GM12878 (cell line): ENCODE measurements around the gene TRIP12. TPM values are rescaled to one million over a fixed set of nuclear protein-coding genes. Genes with fewer than 3 reads are reported as not detected.

Source experiments
- BHLHE40 ChIP-seq, 2 experiments: fragments of 450-650 bp in 1 of 2; IDR thresholded peaks; 2 replicates each; pipeline ENCODE4 v1.6.1; 2011 to 2017; ENCODE audit warnings: low read depth in 2 of 2, borderline replicate concordance in 1 of 2, improper control_type of control experiment in 1 of 2, low read length in 1 of 2, mild to moderate bottlenecking in 1 of 2
- IRF3 ChIP-seq: fragments of 450-650 bp; IDR thresholded peaks from 2 replicates; pipeline ENCODE4 v1.6.1; 2014; ENCODE audit warnings: mild to moderate bottlenecking
- MEF2A ChIP-seq: IDR thresholded peaks from 2 replicates; pipeline ENCODE4 v1.6.1; 2011; ENCODE audit warnings: low read depth, mild to moderate bottlenecking, low read length, moderate library complexity; ENCODE audit not compliant: insufficient read depth
- MYB ChIP-seq: fragments of 150-350 bp; IDR thresholded peaks from 2 replicates; pipeline ENCODE4 v1.6.1; 2014; ENCODE audit warnings: mild to moderate bottlenecking, low read depth, low read length, borderline replicate concordance
- NFYB ChIP-seq: IDR thresholded peaks from 2 replicates; pipeline ENCODE4 v1.6.1; 2011; ENCODE audit warnings: low read depth, mild to moderate bottlenecking, low read length, improper control_type of control experiment, moderate library complexity; ENCODE audit not compliant: insufficient read depth
- POLR2AphosphoS5 ChIP-seq: IDR thresholded peaks from 2 replicates; pipeline ENCODE4 v1.6.1; 2011; ENCODE audit warnings: mild to moderate bottlenecking, low read length, inconsistent platforms
- RAD21 ChIP-seq: IDR thresholded peaks from 2 replicates; pipeline ENCODE4 v1.6.1; 2011; ENCODE audit warnings: mild to moderate bottlenecking, low read depth, low read length, moderate library complexity; ENCODE audit not compliant: insufficient read depth
- SKIL ChIP-seq: fragments of 450-650 bp; IDR thresholded peaks from 2 replicates; pipeline ENCODE4 v1.6.1; 2017; ENCODE audit warnings: mild to moderate bottlenecking, low read depth, inconsistent platforms; ENCODE audit not compliant: poor library complexity, severe bottlenecking
- SREBF1 ChIP-seq: IDR thresholded peaks from 2 replicates; pipeline ENCODE4 v1.6.1; 2012; ENCODE audit warnings: mild to moderate bottlenecking, low read length
- STAT1 ChIP-seq: fragments of 450-650 bp; conservative IDR thresholded peaks from 2 replicates; pipeline ENCODE4 v1.6.1; 2014; ENCODE audit warnings: antibody characterized with exemption, mild to moderate bottlenecking
- ZBTB4 ChIP-seq: fragments of 450-650 bp; formaldehyde crosslinking; IDR thresholded peaks from 2 replicates; pipeline ENCODE4 v1.4.0; 2022; ENCODE audit warnings: mild to moderate bottlenecking, moderate library complexity
- ZNF622 ChIP-seq: fragments of 450-650 bp; IDR thresholded peaks from 2 replicates; pipeline ENCODE4 v1.6.1; 2017; ENCODE audit warnings: mild to moderate bottlenecking, inconsistent platforms
- polyA plus RNA-seq, 11 experiments: library from polyadenylated mRNA; depleted of rRNA in 4 of 11; unstranded in 6 of 11; stranded (reverse) in 5 of 11; fragments of >200 nt; fragmentation: Nextera tagmentation in 4 of 11; fragmentation: Illumina TruSeq in 1 of 11; extraction: Ambion mirVana in 4 of 11; extraction: Trizol in 1 of 11; gene quantifications; 1 replicate in 1 of 11; 2 replicates in 10 of 11; pipeline versions ENCODE4 v1.2.1 to v1.2.3, GENCODE V29; 2011 to 2016; ENCODE audit warnings: inconsistent platforms in 2 of 11, missing spikeins in 2 of 11, low read depth in 1 of 11
- total RNA-seq, 4 experiments: library from RNA; depleted of rRNA in 3 of 4; stranded (reverse); fragments of >200 nt in 3 of 4; fragmentation: Illumina TruSeq in 1 of 4; extraction: Trizol in 1 of 4; gene quantifications; 2 replicates each; pipeline versions ENCODE4 v1.2.1 to v1.2.3, GENCODE V29; 2013 to 2021
- TF ChIP-seq, protein P1 (sequence below): fragments of 450-650 bp; IDR thresholded peaks from 2 replicates; pipeline ENCODE4 v1.6.1; 2017; ENCODE audit warnings: mild to moderate bottlenecking, moderate library complexity

TRIP12 gene
- total and polyA plus RNA-seq, 10 of the 15 experiments (the other 5 are each of a cell fraction or from before 2014, with no cell fraction given): 23.1 to 207 (median 97.0) TPM

GRCh38 chr2:229765721-229766120 is 156.1 kb downstream of the TRIP12 start (continued):
- TF ChIP-seq ZBTB4 (CRISPR knock-in tag) (no peak), ZNF622 (no peak), RAD21 (no peak), SKIL (no peak), IRF3 (no peak), NFYB (no peak), MEF2A (no peak), POLR2AphosphoS5 (no peak), STAT1 (no peak), MYB (no peak), SREBF1 (no peak), BHLHE40 (IDR thresholded peaks at IDR 0.05; ENCODE audit: borderline replicate concordance in 1 of 2, low read depth in 2 of 2, low read length in 1 of 2) (no peak)
- TF ChIP-seq, protein P1, sequence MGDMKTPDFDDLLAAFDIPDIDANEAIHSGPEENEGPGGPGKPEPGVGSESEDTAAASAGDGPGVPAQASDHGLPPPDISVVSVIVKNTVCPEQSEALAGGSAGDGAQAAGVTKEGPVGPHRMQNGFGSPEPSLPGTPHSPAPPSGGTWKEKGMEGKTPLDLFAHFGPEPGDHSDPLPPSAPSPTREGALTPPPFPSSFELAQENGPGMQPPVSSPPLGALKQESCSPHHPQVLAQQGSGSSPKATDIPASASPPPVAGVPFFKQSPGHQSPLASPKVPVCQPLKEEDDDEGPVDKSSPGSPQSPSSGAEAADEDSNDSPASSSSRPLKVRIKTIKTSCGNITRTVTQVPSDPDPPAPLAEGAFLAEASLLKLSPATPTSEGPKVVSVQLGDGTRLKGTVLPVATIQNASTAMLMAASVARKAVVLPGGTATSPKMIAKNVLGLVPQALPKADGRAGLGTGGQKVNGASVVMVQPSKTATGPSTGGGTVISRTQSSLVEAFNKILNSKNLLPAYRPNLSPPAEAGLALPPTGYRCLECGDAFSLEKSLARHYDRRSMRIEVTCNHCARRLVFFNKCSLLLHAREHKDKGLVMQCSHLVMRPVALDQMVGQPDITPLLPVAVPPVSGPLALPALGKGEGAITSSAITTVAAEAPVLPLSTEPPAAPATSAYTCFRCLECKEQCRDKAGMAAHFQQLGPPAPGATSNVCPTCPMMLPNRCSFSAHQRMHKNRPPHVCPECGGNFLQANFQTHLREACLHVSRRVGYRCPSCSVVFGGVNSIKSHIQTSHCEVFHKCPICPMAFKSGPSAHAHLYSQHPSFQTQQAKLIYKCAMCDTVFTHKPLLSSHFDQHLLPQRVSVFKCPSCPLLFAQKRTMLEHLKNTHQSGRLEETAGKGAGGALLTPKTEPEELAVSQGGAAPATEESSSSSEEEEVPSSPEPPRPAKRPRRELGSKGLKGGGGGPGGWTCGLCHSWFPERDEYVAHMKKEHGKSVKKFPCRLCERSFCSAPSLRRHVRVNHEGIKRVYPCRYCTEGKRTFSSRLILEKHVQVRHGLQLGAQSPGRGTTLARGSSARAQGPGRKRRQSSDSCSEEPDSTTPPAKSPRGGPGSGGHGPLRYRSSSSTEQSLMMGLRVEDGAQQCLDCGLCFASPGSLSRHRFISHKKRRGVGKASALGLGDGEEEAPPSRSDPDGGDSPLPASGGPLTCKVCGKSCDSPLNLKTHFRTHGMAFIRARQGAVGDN: no peak
